RWPE1 (cell line): ENCODE data around the gene COL9A2.
A peak's percentile ranks its signal among the peaks of the same experiment; 100 is the strongest.

Experiments used
- CTCF ChIA-PET: fragments of 350-600 bp; sonication (Branson Sonifier 250); formaldehyde crosslinking; extraction: SDS; loops from one replicate; lab custom pipeline; 2021; lab: Yijun Ruan, JAX
- POLR2A ChIA-PET: fragments of 400-600 bp; formaldehyde crosslinking; extraction: SDS; loops from one replicate; lab custom pipeline; 2020; ENCODE audit warnings: antibody characterized with exemption; ENCODE audit not compliant: low non-redundant PET; lab: Yijun Ruan, JAX
- DNase-seq: peaks from one replicate; pipeline ENCODE4 v3.0.0; 2012; ENCODE audit warnings: low spot score
- H3K27ac ChIP-seq: fragments of 450-650 bp; 2 replicates; pipeline ENCODE4 v1.5.1; 2017
- CTCF ChIP-seq: fragments of 450-650 bp; conservative IDR thresholded peaks from 2 replicates; pipeline ENCODE4 v1.5.1; 2017; ENCODE audit warnings: low read depth, mild to moderate bottlenecking

Gene COL9A2

GRCh38 chr1:40318970-40319621, 2.0 kb upstream of the COL9A2 start:
- H3K27ac ChIP-seq, result no peak overlapping the region
- no peak for DNase-seq
- POLR2A ChIA-PET, result no interaction called here
- CTCF ChIA-PET, result interaction anchor here (1.6 to 2.1 kb wide), 2 partner anchors 19 to 166 kb away, joined by 5 to 7 read pairs; no protein-coding TSS in a partner anchor
- no peak for TF ChIP-seq CTCF

GRCh38 chr1:40318476-40318875, 1.4 kb upstream of the COL9A2 start:
- CTCF ChIA-PET, result interaction anchor here (1.6 to 2.1 kb wide), 2 partner anchors 20 to 166 kb away, joined by 5 to 7 read pairs; no protein-coding TSS in a partner anchor
- no peak for TF ChIP-seq CTCF
- POLR2A ChIA-PET, result no interaction called here
- DNase-seq, result no peak
- H3K27ac ChIP-seq, result no peak overlapping the region

GRCh38 chr1:40317394-40318074, 448 bp upstream of the COL9A2 start:
- no peak overlapping the region for H3K27ac ChIP-seq
- TF ChIP-seq CTCF, result no peak
- ChIA-PET CTCF (interaction anchor here (0.6 to 1.9 kb wide), 6 partner anchors 17 to 239 kb away, joined by 3 to 9 read pairs (median 4); no protein-coding TSS in a partner anchor), POLR2A (interaction anchor here (0.6 kb wide), 1 partner anchor 249 kb away, joined by 4 read pairs; no protein-coding TSS in a partner anchor)
- DNase-seq, result no peak

GRCh38 chr1:40315795-40316594, 1.1 kb downstream of the COL9A2 start:
- POLR2A ChIA-PET, result no interaction called here
- CTCF ChIA-PET, result interaction anchor here (0.6 to 2.4 kb wide), 11 partner anchors 8 to 1891 kb away, joined by 3 to 16 read pairs (median 3); no protein-coding TSS in a partner anchor
- no peak overlapping the region for H3K27ac ChIP-seq
- no peak for TF ChIP-seq CTCF
- no peak for DNase-seq

GRCh38 chr1:40315239-40315794, 1.8 kb downstream of the COL9A2 start:
- H3K27ac ChIP-seq, result no peak overlapping the region
- peak; percentile 81 for TF ChIP-seq CTCF
- peak; percentile 79 for DNase-seq
- CTCF ChIA-PET, result interaction anchor here (0.6 to 2.4 kb wide), 18 partner anchors 9 to 1891 kb away, joined by 3 to 16 read pairs (median 3); no protein-coding TSS in a partner anchor
- POLR2A ChIA-PET, result no interaction called here
